Smooth muscle cell (in vitro differentiated cells): ENCODE results near the gene OTOA. TPM values are rescaled to one million over a fixed set of nuclear protein-coding genes. Genes with fewer than 3 reads are reported as not detected.

ENCODE experiments used
- DNase-seq: peaks from one replicate; lab custom pipeline; 2025; ENCODE audit not compliant: unreplicated experiment; lab: John Stamatoyannopoulos, UW
- H2AFZ ChIP-seq: fragments of 200-600 bp; sonication (generic); 2 replicates; pipeline ENCODE4 v1.6.0; 2016; ENCODE audit warnings: antibody characterized with exemption, low read depth, mild to moderate bottlenecking
- H3F3A ChIP-seq: fragments of 200-600 bp; sonication (generic); 2 replicates; pipeline ENCODE4 v1.6.0; 2017; ENCODE audit warnings: antibody characterized with exemption, low read depth
- H3K27ac ChIP-seq: fragments of 200-600 bp; sonication (generic); 2 replicates; pipeline ENCODE4 v1.5.1; 2016; ENCODE audit warnings: low read depth, mild to moderate bottlenecking
- H3K27me3 ChIP-seq: fragments of 200-600 bp; sonication (generic); 2 replicates; pipeline ENCODE4 v1.6.1; 2016; ENCODE audit warnings: low read depth, mild to moderate bottlenecking
- H3K36me3 ChIP-seq: fragments of 200-600 bp; sonication (generic); 2 replicates; pipeline ENCODE4 v1.5.1; 2016; ENCODE audit warnings: low read depth
- H3K4me1 ChIP-seq: fragments of 200-600 bp; sonication (generic); 2 replicates; pipeline ENCODE4 v1.5.1; 2016; ENCODE audit warnings: low read depth
- H3K4me2 ChIP-seq: fragments of 200-600 bp; sonication (generic); 2 replicates; pipeline ENCODE4 v1.6.0; 2016; ENCODE audit warnings: mild to moderate bottlenecking
- H3K4me3 ChIP-seq: fragments of 200-600 bp; sonication (generic); 2 replicates; pipeline ENCODE4 v1.5.1; 2016; ENCODE audit warnings: mild to moderate bottlenecking
- H3K79me2 ChIP-seq: fragments of 200-600 bp; sonication (generic); 2 replicates; pipeline ENCODE4 v1.6.0; 2016; ENCODE audit warnings: low read depth, mild to moderate bottlenecking
- H3K9ac ChIP-seq: fragments of 200-600 bp; sonication (generic); 2 replicates; pipeline ENCODE4 v1.6.0; 2016; ENCODE audit warnings: low read depth
- H3K9me3 ChIP-seq: fragments of 200-600 bp; sonication (generic); replicated peaks from 2 replicates; pipeline ENCODE4 v1.5.1; 2016; ENCODE audit warnings: low read depth
- H4K20me1 ChIP-seq: fragments of 200-600 bp; sonication (generic); 2 replicates; pipeline ENCODE4 v1.6.0; 2016; ENCODE audit warnings: low read depth
- CTCF ChIP-seq: fragments of 200-600 bp; sonication (generic); IDR thresholded peaks from 2 replicates; pipeline ENCODE4 v1.5.1; 2017; ENCODE audit warnings: borderline replicate concordance, mild to moderate bottlenecking, antibody characterized with exemption; ENCODE audit not compliant: insufficient read depth, poor library complexity, severe bottlenecking
- WGBS: methylation state at CpG from one replicate; pipeline ENCODE4 v1.1.7; 2016; ENCODE audit warnings: low lambda C conversion rate; 5-methylcytosine and 5-hydroxymethylcytosine counted together
- polyA plus RNA-seq: library from polyadenylated mRNA; unstranded; fragments of >200 nt; fragmentation: Nextera tagmentation; extraction: Ambion mirVana; gene quantifications from 2 replicates; pipeline ENCODE4 v1.2.1, GENCODE V29; 2016
- total RNA-seq: library from RNA; depleted of rRNA; stranded (reverse); fragments of >200 nt; gene quantifications from 2 replicates; pipeline ENCODE4 v1.2.3, GENCODE V29; 2014

The OTOA gene
- total and polyA plus RNA-seq, 2 experiments from 2014 or later, result not detected

- Histone ChIP-seq H4K20me1 (no peaks in the 10 kb centered on the region), H3K27ac (no peak overlapping the region), H3F3A (no peaks in the 10 kb centered on the region), H3K27me3 (no peaks in the 10 kb centered on the region), H3K4me3 (no peak overlapping the region), H3K9ac (no peak overlapping the region), H3K4me2 (no peak overlapping the region), H3K9me3 (no peaks in the 10 kb centered on the region), H3K4me1 (no peaks in the 10 kb centered on the region), H3K79me2 (no peaks in the 10 kb centered on the region), H2AFZ (no peak overlapping the region), H3K36me3 (no peaks in the 10 kb centered on the region)
- no peak for DNase-seq
- TF ChIP-seq CTCF, result no peak
- WGBS, result 87% methylated on average over 6 of the region's 6 CpGs
Observed at GRCh38 chr16:21719283-21719682, 55.5 kb downstream of the OTOA start.

- no peaks in the 10 kb centered on the region for H3K79me2 ChIP-seq
- no peak overlapping the region for H3K27ac ChIP-seq
- H2AFZ ChIP-seq, result no peak overlapping the region
- no peaks in the 10 kb centered on the region for H4K20me1 ChIP-seq
- DNase-seq, result no peak
- no peaks in the 10 kb centered on the region for H3F3A ChIP-seq
- H3K27me3 ChIP-seq, result no peaks in the 10 kb centered on the region
- H3K9me3 ChIP-seq, result no peaks in the 10 kb centered on the region
- no peaks in the 10 kb centered on the region for H3K36me3 ChIP-seq
- H3K9ac ChIP-seq, result no peak overlapping the region
- 82% methylated on average over 2 of the region's 2 CpGs for WGBS
- H3K4me2 ChIP-seq, result no peak overlapping the region
- no peaks in the 10 kb centered on the region for H3K4me1 ChIP-seq
- no peak overlapping the region for H3K4me3 ChIP-seq
- no peak for TF ChIP-seq CTCF
Observed at GRCh38 chr16:21720533-21720932, 56.8 kb downstream of the OTOA start.

- Histone ChIP-seq H3K79me2 (no peaks in the 10 kb centered on the region), H3K4me3 (no peak overlapping the region), H2AFZ (no peak overlapping the region), H3K4me2 (no peak overlapping the region), H4K20me1 (no peaks in the 10 kb centered on the region), H3K4me1 (no peaks in the 10 kb centered on the region), H3K36me3 (no peaks in the 10 kb centered on the region), H3K9me3 (no peaks in the 10 kb centered on the region), H3F3A (no peaks in the 10 kb centered on the region), H3K9ac (no peak overlapping the region), H3K27ac (no peak overlapping the region), H3K27me3 (no peaks in the 10 kb centered on the region)
- no peak for DNase-seq
- WGBS, result 87% methylated on average over 7 of the region's 7 CpGs
- TF ChIP-seq CTCF, result no peak
Observed at GRCh38 chr16:21722771-21723455, 59.1 kb downstream of the OTOA start.

GRCh38 chr16:21723532-21723931 is 59.8 kb downstream of the OTOA start:
- 71% methylated on average over 2 of the region's 2 CpGs for WGBS

More at GRCh38 chr16:21723532-21723931, 59.8 kb downstream of the OTOA start:
- TF ChIP-seq CTCF, result no peak
- no peak overlapping the region for H2AFZ ChIP-seq
- H3K4me1 ChIP-seq, result no peaks in the 10 kb centered on the region
- no peak overlapping the region for H3K4me3 ChIP-seq
- H3K4me2 ChIP-seq, result no peak overlapping the region
- no peak overlapping the region for H3K27ac ChIP-seq
- H3K9me3 ChIP-seq, result no peaks in the 10 kb centered on the region
- no peak for DNase-seq
- H3K27me3 ChIP-seq, result no peaks in the 10 kb centered on the region
- H4K20me1 ChIP-seq, result no peaks in the 10 kb centered on the region
- H3K9ac ChIP-seq, result no peak overlapping the region
- no peaks in the 10 kb centered on the region for H3K79me2 ChIP-seq
- no peaks in the 10 kb centered on the region for H3F3A ChIP-seq
- H3K36me3 ChIP-seq, result no peaks in the 10 kb centered on the region
